Measurements from ENCODE around the gene PAGE3.

DNA sequence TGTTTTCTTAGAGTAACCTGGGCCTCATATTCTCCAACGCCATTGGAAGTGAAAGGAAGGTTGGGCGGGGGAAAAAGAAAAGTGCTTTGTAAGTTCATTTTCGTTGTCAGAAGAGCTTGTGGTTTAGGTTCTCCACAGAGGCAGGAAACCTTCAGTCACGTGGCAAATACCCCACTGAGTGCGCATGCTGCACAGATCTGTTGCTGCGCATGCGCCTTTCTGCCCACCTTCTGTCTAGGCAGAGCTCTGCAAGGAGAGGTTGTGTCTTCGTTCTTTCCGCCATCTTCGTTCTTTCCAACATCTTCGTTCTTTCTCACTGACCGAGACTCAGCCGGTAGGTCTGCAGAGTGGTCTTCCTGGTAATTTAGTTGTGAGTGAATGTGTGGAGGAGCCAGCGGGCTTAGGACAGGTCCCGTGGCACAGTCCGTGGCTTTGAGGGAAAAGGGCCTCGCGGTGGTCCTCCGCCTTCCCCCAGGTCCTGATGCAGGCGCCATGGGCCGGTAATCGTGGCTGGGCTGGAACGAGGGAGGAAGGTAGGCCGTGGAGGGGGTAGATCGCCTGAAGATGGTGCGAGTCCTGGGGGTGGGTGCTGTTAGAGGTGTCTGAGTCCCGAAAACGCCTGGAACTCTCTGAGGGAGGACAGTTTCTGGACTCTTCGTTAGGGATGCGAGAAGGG lies 44.5 kb downstream of the PAGE3 start, which contains the start of gene PAGE5:
- TF ChIP-seq, protein P1, sequence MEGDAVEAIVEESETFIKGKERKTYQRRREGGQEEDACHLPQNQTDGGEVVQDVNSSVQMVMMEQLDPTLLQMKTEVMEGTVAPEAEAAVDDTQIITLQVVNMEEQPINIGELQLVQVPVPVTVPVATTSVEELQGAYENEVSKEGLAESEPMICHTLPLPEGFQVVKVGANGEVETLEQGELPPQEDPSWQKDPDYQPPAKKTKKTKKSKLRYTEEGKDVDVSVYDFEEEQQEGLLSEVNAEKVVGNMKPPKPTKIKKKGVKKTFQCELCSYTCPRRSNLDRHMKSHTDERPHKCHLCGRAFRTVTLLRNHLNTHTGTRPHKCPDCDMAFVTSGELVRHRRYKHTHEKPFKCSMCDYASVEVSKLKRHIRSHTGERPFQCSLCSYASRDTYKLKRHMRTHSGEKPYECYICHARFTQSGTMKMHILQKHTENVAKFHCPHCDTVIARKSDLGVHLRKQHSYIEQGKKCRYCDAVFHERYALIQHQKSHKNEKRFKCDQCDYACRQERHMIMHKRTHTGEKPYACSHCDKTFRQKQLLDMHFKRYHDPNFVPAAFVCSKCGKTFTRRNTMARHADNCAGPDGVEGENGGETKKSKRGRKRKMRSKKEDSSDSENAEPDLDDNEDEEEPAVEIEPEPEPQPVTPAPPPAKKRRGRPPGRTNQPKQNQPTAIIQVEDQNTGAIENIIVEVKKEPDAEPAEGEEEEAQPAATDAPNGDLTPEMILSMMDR (IDR thresholded peaks at IDR 0.05), result no peak
- TF ChIP-seq POLR2AphosphoS5 (IDR thresholded peaks at IDR 0.05; ENCODE audit: low read depth, low read length) (no peak), TCF7L2 (IDR thresholded peaks at IDR 0.05; ENCODE audit: low read depth, low read length) (no peak)

Data from Panc1 (cell line).